Endothelial cell (in vitro differentiated cells): Measurements from ENCODE around the gene ANKHD1. TPM values are rescaled to one million over a fixed set of nuclear protein-coding genes. Genes with fewer than 3 reads are reported as not detected.
"Not testable (repeated sequence)": the region's sequence is repeated elsewhere in the genome, so short reads cannot be mapped to it uniquely, and the experiment has no call there.

Experiments used
- DNase-seq: peaks from one replicate; pipeline ENCODE4 v3.0.0; 2021; ENCODE audit warnings: low spot score
- H3K27ac Mint-ChIP-seq: one replicate; pipeline ENCODE4 v1.8.0; 2021; ENCODE audit warnings: mixed read lengths, inconsistent platforms; ENCODE audit not compliant: unreplicated experiment
- H3K27me3 Mint-ChIP-seq: one replicate; pipeline ENCODE4 v1.8.0; 2021; ENCODE audit warnings: mild to moderate bottlenecking, moderate library complexity, mixed read lengths, inconsistent platforms; ENCODE audit not compliant: unreplicated experiment
- H3K36me3 Mint-ChIP-seq: one replicate; pipeline ENCODE4 v1.8.0; 2021; ENCODE audit warnings: mild to moderate bottlenecking, low read depth, mixed read lengths, inconsistent platforms; ENCODE audit not compliant: unreplicated experiment
- H3K4me1 Mint-ChIP-seq: one replicate; pipeline ENCODE4 v1.8.0; 2021; ENCODE audit warnings: mild to moderate bottlenecking, mixed read lengths, inconsistent platforms; ENCODE audit not compliant: unreplicated experiment
- H3K4me3 Mint-ChIP-seq: one replicate; pipeline ENCODE4 v1.8.0; 2021; ENCODE audit warnings: mild to moderate bottlenecking, mixed read lengths, inconsistent platforms; ENCODE audit not compliant: unreplicated experiment
- H3K9me3 Mint-ChIP-seq: one replicate; pipeline ENCODE4 v1.8.0; 2021; ENCODE audit warnings: mixed read lengths, inconsistent platforms; ENCODE audit not compliant: unreplicated experiment
- total RNA-seq: library from RNA; stranded (reverse); fragmentation: NEBNext Ultra II Directional; extraction: Animal tissue kit (Norgen Biotek cat#: 25700); gene quantifications from one replicate; pipeline ENCODE4 v1.2.1, GENCODE V29; 2021; ENCODE audit not compliant: unreplicated experiment
- TF ChIP-seq, protein P1 (sequence below): fragments of 200-600 bp; sonication (generic); IDR thresholded peaks from one replicate; pipeline ENCODE4 v1.5.0; 2021; ENCODE audit warnings: antibody characterized with exemption; ENCODE audit not compliant: unreplicated experiment

The ANKHD1 gene
- total RNA-seq, 1 donor from 2014 or later: 138 TPM

DNA sequence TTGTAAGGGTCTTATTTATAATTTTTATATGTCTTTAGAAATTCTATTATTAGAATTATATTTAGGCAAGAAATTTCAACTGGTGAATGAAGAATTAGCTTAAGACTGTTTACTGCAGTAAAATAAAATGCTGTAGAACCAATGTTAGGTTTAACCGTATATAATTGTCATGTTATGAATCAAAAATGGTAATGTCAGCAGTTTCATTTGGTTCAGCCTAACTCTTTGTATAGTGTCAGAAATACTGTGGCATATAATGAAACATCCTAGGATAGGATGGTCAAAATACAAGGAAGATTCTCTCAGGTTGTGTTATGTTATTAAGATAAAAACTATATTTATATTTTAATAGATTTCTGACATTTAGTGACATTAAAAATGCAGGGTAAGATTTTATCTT is 81.4 kb downstream of the ANKHD1 start:
- TF ChIP-seq, protein P1, sequence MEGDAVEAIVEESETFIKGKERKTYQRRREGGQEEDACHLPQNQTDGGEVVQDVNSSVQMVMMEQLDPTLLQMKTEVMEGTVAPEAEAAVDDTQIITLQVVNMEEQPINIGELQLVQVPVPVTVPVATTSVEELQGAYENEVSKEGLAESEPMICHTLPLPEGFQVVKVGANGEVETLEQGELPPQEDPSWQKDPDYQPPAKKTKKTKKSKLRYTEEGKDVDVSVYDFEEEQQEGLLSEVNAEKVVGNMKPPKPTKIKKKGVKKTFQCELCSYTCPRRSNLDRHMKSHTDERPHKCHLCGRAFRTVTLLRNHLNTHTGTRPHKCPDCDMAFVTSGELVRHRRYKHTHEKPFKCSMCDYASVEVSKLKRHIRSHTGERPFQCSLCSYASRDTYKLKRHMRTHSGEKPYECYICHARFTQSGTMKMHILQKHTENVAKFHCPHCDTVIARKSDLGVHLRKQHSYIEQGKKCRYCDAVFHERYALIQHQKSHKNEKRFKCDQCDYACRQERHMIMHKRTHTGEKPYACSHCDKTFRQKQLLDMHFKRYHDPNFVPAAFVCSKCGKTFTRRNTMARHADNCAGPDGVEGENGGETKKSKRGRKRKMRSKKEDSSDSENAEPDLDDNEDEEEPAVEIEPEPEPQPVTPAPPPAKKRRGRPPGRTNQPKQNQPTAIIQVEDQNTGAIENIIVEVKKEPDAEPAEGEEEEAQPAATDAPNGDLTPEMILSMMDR: no peak
- no peak for DNase-seq
- Mint-ChIP-seq H3K27me3 (no peaks in the 10 kb centered on the region), H3K27ac (no peak overlapping the region), H3K4me1 (peaks cover 7% of the 10 kb centered on the region), H3K9me3 (no peaks in the 10 kb centered on the region), H3K36me3 (peaks cover 5% of the 10 kb centered on the region), H3K4me3 (no peak overlapping the region)

DNA sequence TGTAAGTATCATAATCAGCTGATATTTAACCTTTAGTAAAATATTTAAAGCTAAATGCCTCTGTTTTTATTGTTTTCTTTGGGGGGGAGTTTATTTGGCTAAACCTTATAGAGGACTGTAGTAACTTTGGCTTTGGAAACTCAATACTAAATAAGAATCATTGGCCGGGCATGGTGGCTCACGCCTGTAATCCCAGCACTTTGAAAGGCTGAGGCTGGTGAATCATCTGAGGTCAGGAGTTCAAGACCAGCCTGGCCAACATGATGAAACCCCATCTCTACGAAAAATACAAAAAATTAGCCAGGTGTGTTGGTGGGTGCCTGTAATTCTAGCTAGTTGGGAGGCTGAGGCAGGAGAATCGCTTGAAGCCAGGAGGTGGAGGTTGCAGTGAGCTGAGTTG is 86.5 kb downstream of the ANKHD1 start:
- H3K4me3 Mint-ChIP-seq, H3K27ac Mint-ChIP-seq, H3K9me3 Mint-ChIP-seq, DNase-seq, H3K4me1 Mint-ChIP-seq, H3K27me3 Mint-ChIP-seq: not testable (repeated sequence)
- peaks cover 11% of the 10 kb centered on the region for H3K36me3 Mint-ChIP-seq

DNA sequence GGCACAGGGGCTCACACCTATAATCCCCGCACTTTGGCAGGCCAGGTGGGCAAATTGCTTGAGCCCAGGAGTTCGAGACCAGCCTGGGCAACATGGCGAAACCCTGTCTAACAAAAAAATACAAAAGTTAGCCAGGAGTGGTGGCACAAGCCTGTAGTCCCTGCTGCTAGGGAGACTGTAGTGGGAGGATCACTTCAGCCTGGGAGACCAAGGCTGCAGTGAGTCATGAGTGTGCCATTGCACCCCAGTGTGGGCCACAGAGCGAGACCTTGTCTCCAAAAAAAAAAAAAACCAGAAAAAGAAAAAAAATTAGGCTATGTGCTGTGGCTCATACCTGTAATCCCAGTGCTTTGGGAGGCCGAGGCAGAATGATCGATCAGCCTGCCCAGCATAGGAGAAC is 87.3 kb downstream of the ANKHD1 start:
- Mint-ChIP-seq H3K27ac (no peak overlapping the region), H3K27me3 (no peaks in the 10 kb centered on the region), H3K36me3 (peaks cover 11% of the 10 kb centered on the region), H3K4me3 (no peak overlapping the region), H3K4me1 (no peaks in the 10 kb centered on the region), H3K9me3 (no peaks in the 10 kb centered on the region)
- TF ChIP-seq, protein P1: no peak
- DNase-seq: no peak

DNA sequence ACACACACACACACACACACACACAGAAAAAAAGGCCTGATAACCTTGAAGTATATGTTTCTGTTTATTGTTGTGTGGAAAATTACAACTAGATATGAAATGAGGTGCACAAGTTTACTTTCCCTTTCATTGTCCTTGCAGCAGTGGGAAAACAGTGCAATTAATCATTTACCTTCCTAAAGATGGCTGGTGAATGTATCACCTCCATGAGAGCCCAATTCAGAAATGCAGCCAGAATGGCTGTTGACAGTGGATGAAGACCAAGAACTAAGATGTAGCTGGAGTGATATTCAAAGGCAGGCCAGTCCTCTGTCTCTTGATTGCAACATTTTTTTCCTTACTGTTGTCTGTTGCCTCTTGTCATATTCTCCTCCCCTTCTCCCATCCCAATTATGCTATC is 96.3 kb downstream of the ANKHD1 start:
- no peak overlapping the region for H3K4me3 Mint-ChIP-seq
- no peaks in the 10 kb centered on the region for H3K9me3 Mint-ChIP-seq
- no peaks in the 10 kb centered on the region for H3K4me1 Mint-ChIP-seq
- no peaks in the 10 kb centered on the region for H3K27me3 Mint-ChIP-seq
- DNase-seq: no peak
- no peak overlapping the region for H3K27ac Mint-ChIP-seq
- TF ChIP-seq, protein P1: no peak
- H3K36me3 Mint-ChIP-seq: peaks cover 11% of the 10 kb centered on the region

DNA sequence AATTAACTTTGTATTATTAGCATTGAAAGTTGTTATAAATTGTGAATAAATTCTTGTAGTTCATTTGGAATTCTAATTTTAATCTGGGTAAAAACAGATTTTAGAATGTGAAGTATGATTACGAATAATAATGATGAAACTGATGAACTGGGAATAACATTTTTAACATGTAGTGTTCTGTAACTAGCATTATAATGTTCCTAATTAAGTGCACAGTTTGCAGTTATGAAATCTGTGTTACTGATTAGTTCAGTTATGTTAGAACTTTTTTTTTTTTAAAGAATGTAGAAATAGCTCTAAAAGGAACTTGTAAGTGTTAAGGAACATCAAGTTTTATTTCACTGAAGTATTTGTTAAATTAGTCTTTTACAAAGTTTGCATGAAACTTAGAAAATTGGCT is 97.0 kb downstream of the ANKHD1 start:
- H3K27me3 Mint-ChIP-seq: no peaks in the 10 kb centered on the region
- TF ChIP-seq, protein P1: no peak
- DNase-seq: no peak

DNA sequence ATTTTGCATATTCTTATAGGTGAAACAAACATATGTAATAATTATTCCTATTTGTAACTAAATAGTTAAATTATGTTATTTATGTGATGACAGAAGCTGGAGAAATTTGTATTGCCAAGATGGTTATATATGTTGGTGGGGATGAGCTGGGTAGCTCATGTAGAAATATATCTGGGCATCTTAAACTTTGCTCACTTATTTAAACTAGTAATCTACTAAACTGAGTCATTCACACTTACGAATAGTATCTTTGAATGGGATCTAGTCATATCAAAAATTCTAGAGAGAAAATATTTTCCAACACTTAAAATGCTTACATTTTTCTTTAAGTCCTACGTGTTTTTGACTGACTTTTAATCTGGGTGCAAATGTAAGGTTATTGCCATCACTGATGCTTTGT is 101.2 kb downstream of the ANKHD1 start:
- H3K9me3 Mint-ChIP-seq: no peaks in the 10 kb centered on the region
- H3K36me3 Mint-ChIP-seq: peaks cover 14% of the 10 kb centered on the region
- H3K4me1 Mint-ChIP-seq: peaks cover 2% of the 10 kb centered on the region
- no peaks in the 10 kb centered on the region for H3K27me3 Mint-ChIP-seq
- TF ChIP-seq, protein P1: no peak
- H3K27ac Mint-ChIP-seq: no peak overlapping the region
- no peak overlapping the region for H3K4me3 Mint-ChIP-seq
- no peak for DNase-seq

More for the DNA sequence above, 97.0 kb downstream of the ANKHD1 start:
- H3K4me3 Mint-ChIP-seq: no peak overlapping the region
- no peaks in the 10 kb centered on the region for H3K4me1 Mint-ChIP-seq
- H3K9me3 Mint-ChIP-seq: no peaks in the 10 kb centered on the region
- H3K27ac Mint-ChIP-seq: no peak overlapping the region
- H3K36me3 Mint-ChIP-seq: peaks cover 11% of the 10 kb centered on the region
